SKM-1 (cell line): ENCODE data around the gene LMNTD1.
"Not testable (repeated sequence)": the region's sequence is repeated elsewhere in the genome, so short reads cannot be mapped to it uniquely, and the experiment has no call there.

ENCODE experiments used
- DNase-seq: peaks from one replicate; lab custom pipeline; 2025; ENCODE audit not compliant: unreplicated experiment; lab: John Stamatoyannopoulos, UW

LMNTD1 gene

GRCh38 chr12:25553098-25553497 is at the start of gene LMNTD1:
Gene LMNTD1, minus strand, starts transcription at chr12:25553283. Its CDS starts 324 bp downstream, at chr12:25552959.
- no peak for DNase-seq

- no peak for DNase-seq
Measured at GRCh38 chr12:25598956-25599355, 45.9 kb upstream of the LMNTD1 start.

- not testable (repeated sequence) for DNase-seq
Measured at GRCh38 chr12:25595496-25595895, 42.4 kb upstream of the LMNTD1 start.

DNA sequence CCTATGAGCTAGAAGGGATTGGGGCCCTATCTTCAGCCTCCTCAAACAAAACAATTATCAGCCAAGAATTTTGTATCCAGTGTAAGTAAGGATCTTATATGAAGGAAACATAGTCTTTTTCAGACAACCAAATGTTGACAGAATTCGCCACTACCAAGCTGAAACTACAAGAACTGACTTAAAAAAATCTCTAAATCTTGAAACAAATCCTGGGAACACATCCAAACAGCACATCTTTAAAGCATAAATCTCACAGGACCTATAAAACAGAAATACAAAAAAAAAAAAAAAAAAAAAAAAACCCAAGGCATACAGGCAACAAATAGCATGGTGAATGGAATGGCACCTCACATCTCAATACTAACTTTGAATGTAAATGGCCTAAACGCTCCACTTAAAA is 41.3 kb upstream of the LMNTD1 start:
- no peak for DNase-seq

- no peak for DNase-seq
Measured at GRCh38 chr12:25592725-25593495, 39.8 kb upstream of the LMNTD1 start.

GRCh38 chr12:25591144-25591543 is 38.1 kb upstream of the LMNTD1 start:
- DNase-seq: no peak

DNA sequence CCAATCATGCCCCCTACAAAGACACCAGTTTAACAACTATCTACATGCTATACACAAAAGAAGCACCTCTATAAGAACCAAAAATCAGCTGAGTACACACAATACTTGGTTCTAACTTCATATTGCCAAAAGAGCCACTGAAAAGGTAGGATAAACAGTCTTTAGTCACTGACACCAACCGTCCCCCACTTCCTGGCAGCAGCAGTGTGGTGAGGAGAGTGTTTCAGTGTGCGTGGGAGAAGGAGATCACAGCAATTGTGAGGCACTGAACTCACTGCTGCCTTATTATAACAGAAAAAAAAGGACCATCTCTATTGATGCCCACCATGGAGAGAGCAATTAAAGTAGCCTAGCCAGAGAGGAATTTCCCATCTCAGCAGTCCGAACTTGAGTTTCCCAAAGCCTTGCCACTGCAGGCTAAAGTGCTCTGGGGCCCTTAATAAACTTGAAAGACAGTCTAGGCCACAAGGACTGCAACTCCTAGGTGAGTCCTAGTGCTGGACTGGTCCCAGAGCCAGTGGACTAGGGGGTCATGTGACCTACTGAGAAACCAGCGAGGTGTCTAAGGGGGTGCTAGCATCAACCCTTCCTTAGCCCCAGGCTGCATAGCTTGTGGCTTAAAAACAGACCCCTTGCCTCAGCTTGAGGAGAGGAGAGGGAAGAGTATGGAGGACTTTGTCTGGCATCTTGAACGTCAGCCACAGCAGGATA is 37.1 kb upstream of the LMNTD1 start:
- no peak for DNase-seq

DNA sequence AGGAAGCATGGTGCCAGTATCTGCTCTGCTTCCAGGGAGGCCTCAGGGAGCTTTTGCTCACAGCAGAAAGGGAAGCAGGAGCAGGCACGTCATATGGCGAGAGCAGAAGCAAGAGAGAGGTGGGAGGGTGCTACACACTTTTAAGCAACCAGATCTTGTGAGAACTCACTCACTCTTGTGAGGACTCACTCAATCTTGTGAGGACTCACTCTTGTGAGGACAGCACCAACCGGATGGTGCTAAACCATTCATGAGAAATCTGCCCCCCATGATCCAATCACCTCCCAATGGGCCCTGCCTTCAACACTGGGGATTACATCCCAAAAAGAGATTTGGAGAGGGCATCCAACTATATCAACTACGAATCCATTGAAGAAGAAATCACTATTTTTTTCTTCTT is 34.3 kb upstream of the LMNTD1 start:
- no peak for DNase-seq

- DNase-seq: no peak
Measured at GRCh38 chr12:25585662-25586061, 32.6 kb upstream of the LMNTD1 start.

DNA sequence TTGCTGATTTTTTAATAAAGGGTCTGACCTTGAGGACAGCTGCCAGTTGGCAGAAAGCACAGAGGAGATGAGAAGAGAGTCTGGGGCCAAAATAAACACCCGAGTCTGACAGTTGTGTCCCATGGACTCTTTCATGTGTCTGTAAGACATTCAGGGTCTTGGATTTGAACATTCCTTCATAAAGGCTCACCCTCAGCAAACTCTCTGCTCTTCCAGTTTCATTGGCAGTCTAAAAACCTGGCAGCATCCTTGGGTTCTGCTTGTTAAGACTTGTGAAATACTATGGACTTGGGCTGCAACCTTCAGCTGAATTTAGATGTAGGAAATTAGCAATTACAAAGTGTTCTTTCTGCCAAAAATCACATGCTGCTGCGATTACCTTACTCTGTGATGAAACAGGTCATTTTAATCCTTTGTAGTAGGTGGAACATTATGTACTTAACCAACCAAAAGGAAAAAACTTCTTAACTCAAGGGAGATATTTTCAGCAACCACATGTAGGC is 32.0 kb upstream of the LMNTD1 start:
- DNase-seq: no peak

- no peak for DNase-seq
Measured at GRCh38 chr12:25584596-25584995, 31.5 kb upstream of the LMNTD1 start.

DNA sequence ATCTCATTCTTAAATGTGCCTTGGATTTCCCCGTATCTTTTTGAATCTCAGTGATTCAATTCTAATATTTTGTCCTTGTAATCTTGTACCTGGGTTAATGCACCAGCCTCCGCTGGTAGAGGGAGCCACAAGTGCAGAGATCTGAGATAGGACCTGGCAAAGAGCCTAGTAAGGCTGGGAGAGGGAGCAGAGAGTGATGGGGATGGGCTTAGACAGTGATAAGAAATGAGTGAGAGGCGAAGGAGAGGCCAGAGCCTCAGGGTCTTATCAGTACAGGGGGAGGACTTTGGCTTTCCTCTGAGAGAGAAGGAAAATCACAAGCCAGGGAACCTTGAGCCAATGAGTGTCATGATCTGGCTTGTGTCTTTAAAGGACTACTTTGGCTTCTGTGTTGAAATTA is 30.5 kb upstream of the LMNTD1 start:
- no peak for DNase-seq

- no peak for DNase-seq
Measured at GRCh38 chr12:25581067-25581466, 28.0 kb upstream of the LMNTD1 start.

DNA sequence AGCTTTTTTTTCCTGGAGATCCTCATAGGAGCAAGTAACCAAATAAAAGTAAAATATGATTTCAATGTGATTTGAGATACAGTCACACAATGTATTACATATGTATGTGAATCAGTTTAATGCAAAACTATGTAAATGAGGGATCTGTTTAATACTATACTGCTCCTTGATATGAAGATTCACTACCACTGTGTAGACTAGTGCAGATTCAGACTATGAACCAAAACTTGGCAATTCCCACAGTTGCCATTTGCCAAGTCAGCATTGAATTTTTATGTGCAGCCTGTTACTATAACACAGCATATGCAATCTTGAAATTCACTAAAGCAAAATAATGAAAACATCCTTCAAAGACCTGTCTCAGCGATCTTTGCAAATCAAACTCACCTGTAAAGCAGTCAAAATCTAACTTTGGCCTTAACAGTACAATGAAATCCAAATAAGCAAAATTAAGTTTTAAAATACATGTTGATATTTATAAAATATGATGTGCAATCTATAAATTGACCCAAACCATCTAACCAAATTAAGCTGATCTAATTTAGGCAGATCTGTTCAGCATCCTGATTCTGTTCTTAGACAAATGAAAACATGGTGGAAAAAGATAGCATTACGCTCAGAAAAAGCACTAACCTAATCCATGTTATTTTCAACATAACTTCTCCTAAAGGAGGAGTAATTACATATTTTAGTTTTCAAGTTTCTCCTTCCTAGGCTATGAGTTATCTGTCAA is 25.5 kb upstream of the LMNTD1 start:
- no peak for DNase-seq

DNA sequence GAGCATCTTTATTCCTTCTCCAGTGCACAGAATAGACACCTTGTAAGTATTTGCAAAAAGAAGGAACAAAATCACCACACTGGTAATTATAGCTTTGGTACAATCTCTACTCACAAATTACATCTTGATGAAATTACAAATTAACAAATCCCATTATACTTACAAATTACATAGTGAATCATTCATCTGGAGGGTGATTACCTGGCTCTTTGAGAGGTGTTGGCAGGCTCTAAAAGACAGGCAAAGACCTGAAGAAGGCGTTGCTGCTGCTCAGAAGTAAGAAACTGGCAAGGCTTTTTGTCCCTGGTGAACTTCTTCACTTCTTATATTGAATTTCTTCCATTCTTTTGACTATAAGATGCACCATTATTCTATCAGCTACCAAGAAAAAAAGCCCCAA is 21.7 kb upstream of the LMNTD1 start:
- no peak for DNase-seq

GRCh38 chr12:25573346-25573745 is 20.3 kb upstream of the LMNTD1 start:
- DNase-seq: no peak

DNA sequence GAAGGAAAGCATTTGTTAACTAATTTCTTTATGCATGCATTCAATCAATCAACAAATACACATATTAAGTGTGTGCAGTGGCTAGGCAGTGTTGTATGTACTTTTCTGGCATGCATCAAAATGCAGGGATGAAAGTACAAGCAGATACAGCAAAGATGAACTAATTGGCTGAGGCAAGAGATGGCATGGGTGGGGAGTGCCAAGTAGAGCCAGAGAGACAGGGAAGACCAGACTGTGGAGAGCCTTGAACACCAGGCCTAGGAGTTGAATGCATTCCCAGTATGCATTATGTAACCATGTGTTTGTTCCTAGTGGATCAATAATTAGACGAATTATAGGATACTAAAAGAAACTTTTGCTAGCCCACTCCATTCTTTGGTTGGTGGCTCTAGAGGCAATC is 17.3 kb upstream of the LMNTD1 start:
- DNase-seq: no peak

- DNase-seq: no peak
Measured at GRCh38 chr12:25566202-25566949, 13.3 kb upstream of the LMNTD1 start.

DNA sequence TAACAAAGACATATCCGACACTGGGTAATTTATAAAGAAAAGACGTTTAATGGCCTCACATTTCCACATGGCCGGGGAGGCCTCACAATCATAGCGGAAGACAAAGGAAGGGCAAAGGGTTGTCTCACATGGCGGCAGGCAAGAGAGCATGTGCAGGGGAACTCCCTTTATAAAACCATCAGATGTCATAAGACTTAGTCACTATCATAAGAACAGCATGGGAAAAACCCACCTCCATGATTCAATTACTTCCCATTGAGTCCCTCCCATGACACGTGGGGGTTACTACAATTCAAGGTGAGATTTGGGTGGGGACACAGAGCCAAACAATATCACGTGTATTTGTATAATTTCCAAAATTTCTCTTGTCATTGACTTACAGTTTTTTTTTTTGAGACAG is 5.5 kb upstream of the LMNTD1 start:
- DNase-seq: no peak

DNA sequence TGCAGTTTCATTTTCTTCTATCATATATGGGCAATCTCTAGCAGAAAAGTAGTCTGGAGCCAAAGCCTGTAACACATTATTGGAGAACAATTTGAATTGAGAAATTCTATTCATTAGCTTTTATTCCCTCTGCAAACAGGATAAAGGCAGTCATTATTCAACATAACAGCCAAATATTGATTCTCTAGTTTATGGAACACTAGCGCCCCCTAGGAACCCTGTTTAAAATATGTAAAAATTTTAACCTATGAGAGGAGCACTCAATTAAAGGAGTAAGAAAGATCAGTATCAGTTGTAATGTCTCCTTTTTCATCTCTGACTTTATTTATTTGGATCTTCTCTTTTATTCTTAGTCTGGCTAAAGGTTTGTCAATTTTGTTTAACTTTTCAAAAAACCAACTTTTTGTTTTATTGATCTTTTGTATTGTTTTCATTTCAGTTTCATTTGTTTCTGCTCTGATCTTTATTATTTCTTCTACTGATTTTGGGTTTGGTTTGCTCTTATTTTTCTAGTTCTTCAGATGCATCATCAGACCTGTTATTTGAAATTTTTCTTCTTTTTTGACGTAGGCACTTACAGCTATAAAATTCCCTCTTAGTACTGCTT is 4.8 kb upstream of the LMNTD1 start:
- DNase-seq: no peak

DNA sequence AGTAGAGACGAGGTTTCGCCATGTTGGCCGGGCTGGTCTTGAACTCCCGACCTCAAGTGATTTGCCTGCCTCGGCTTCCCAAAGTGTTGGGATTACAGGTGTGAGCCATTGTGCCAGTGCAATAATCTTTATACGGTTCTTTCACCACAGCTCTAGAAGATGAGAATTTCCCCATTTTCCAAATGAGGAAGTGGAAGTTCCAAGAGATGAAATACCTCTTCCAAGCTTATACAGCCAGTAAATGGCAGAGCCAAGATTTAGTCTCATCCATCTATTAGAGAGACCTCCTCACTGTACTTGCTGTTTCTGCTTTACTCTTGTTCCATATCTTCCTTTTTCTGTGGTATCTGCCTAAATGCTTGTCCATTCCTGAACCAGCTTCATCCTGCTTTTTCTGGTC is 3.1 kb upstream of the LMNTD1 start:
- no peak for DNase-seq
